Upper lobe of left lung (tissue), 6 donors: ENCODE data around the gene PATJ. TPM values are rescaled to one million over a fixed set of nuclear protein-coding genes. Genes with fewer than 3 reads are reported as not detected.

Source experiments
- ATAC-seq, 2 donors: fragments of 200-7000 bp; cut with Tn5 transposase; one replicate each; pipeline ENCODE4 v1.9.1; 2022; ENCODE audit warnings: mild to moderate bottlenecking in 2 of 2, moderate library complexity in 2 of 2; ENCODE audit not compliant: low FRiP score in 2 of 2
- DNase-seq, 2 donors: peaks; one replicate each; pipeline ENCODE4 v3.0.0-alpha.2; 2019 to 2020
- H3K27ac ChIP-seq, 4 donors: fragments of 200-600 bp; sonication (generic); one replicate each; pipeline ENCODE4 v1.5.1; 2016 to 2019
- H3K27me3 ChIP-seq, 4 donors: fragments of 200-600 bp; sonication (generic); one replicate each; pipeline ENCODE4 v1.5.1; 2017 to 2019
- H3K36me3 ChIP-seq, 4 donors: fragments of 200-600 bp; sonication (generic); one replicate each; pipeline ENCODE4 v1.5.1; 2016 to 2019
- H3K4me1 ChIP-seq, 4 donors: fragments of 200-600 bp; sonication (generic); one replicate each; pipeline ENCODE4 v1.5.1; 2018 to 2019
- H3K4me3 ChIP-seq, 4 donors: fragments of 200-600 bp; sonication (generic); one replicate each; pipeline ENCODE4 v1.5.1; 2017 to 2019; ENCODE audit warnings: mild to moderate bottlenecking in 2 of 4, moderate library complexity in 1 of 4
- H3K9me3 ChIP-seq, 4 donors: fragments of 200-600 bp; sonication (generic); one replicate each; pipeline ENCODE4 v1.5.1; 2018 to 2019
- EP300 ChIP-seq, 4 donors: sonication (generic); formaldehyde crosslinking; IDR thresholded peaks; one replicate each; pipeline ENCODE4 v1.5.1; 2017; ENCODE audit warnings: antibody characterized with exemption in 4 of 4, control low read depth in 2 of 4
- POLR2A ChIP-seq, 4 donors: fragments of 450-650 bp; IDR thresholded peaks; one replicate each; pipeline ENCODE4 v1.5.1; 2016 to 2017; ENCODE audit warnings: antibody characterized with exemption in 4 of 4, mild to moderate bottlenecking in 2 of 4
- POLR2AphosphoS5 ChIP-seq, 2 donors: sonication (generic); formaldehyde crosslinking; IDR thresholded peaks; one replicate each; pipeline ENCODE4 v1.5.1; 2017; ENCODE audit warnings: antibody characterized with exemption in 2 of 2
- WGBS, 2 donors: methylation state at CpG; one replicate each; pipeline ENCODE4 v1.1.5; 2017 to 2018; 5-methylcytosine and 5-hydroxymethylcytosine counted together
- total RNA-seq, 6 donors: library from RNA; depleted of rRNA in 4 of 6; stranded (reverse); fragments of >200 nt in 4 of 6; gene quantifications; one replicate each; pipeline versions ENCODE4 v1.1.0 to v1.2.1, GENCODE V29; 2016 to 2021
- TF ChIP-seq, protein P1 (sequence below), 6 experiments: fragments of 450-650 bp in 4 of 6; fragments of 200-600 bp in 2 of 6; sonication (generic) in 2 of 6; IDR thresholded peaks; one replicate each; pipeline ENCODE4 v1.5.1; 2016 to 2019; ENCODE audit warnings: antibody characterized with exemption in 6 of 6
- donor health status: DM: no; HTN: no; CAD: no; lungs with moderate emphysema.
- donor health status: DM: no; HTN: yes; CAD: no; lungs with severe emphysema.

PATJ gene
- total RNA-seq, 6 donors from 2014 or later = 37.1 to 217 (median 70.5) TPM

DNA sequence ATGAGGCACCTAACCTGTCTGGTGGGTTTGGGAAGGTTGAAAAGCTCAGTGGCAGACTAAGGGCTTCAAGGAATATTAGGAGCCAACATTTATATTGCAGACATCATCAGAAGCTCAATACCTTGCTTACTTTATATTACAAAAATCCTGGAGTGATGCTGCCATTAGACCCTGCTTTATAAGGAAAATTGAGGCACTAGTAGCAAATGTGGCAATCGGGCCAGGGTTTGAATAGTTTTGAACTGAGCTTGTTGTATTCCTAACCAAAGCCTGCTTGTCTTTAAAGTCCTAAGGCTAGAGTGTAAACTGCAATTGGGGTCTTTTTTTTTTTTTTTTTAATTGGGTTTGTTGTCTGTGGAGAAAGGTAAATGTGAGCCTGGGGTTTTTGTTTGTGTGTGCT is 466.7 kb downstream of the PATJ start:
- Histone ChIP-seq H3K9me3 (peaks cover 0 to 12% (median 6%) of the 10 kb centered on the region in 4 donors), H3K27ac (no peak overlapping the region), H3K4me1 (no peaks in the 10 kb centered on the region), H3K4me3 (no peak overlapping the region), H3K27me3 (no peaks in the 10 kb centered on the region), H3K36me3 (no peaks in the 10 kb centered on the region)
- no peak for ATAC-seq
- DNase-seq = no peak
- TF ChIP-seq, protein P1, sequence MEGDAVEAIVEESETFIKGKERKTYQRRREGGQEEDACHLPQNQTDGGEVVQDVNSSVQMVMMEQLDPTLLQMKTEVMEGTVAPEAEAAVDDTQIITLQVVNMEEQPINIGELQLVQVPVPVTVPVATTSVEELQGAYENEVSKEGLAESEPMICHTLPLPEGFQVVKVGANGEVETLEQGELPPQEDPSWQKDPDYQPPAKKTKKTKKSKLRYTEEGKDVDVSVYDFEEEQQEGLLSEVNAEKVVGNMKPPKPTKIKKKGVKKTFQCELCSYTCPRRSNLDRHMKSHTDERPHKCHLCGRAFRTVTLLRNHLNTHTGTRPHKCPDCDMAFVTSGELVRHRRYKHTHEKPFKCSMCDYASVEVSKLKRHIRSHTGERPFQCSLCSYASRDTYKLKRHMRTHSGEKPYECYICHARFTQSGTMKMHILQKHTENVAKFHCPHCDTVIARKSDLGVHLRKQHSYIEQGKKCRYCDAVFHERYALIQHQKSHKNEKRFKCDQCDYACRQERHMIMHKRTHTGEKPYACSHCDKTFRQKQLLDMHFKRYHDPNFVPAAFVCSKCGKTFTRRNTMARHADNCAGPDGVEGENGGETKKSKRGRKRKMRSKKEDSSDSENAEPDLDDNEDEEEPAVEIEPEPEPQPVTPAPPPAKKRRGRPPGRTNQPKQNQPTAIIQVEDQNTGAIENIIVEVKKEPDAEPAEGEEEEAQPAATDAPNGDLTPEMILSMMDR (IDR thresholded peaks at IDR 0.05) = no peak
- TF ChIP-seq POLR2A (IDR thresholded peaks at IDR 0.05) (no peak), EP300 (IDR thresholded peaks at IDR 0.05) (no peak), POLR2AphosphoS5 (IDR thresholded peaks at IDR 0.05) (no peak)
- WGBS, 2 donors = 20 to 81% methylated on average over 1 of the region's 1 CpG

DNA sequence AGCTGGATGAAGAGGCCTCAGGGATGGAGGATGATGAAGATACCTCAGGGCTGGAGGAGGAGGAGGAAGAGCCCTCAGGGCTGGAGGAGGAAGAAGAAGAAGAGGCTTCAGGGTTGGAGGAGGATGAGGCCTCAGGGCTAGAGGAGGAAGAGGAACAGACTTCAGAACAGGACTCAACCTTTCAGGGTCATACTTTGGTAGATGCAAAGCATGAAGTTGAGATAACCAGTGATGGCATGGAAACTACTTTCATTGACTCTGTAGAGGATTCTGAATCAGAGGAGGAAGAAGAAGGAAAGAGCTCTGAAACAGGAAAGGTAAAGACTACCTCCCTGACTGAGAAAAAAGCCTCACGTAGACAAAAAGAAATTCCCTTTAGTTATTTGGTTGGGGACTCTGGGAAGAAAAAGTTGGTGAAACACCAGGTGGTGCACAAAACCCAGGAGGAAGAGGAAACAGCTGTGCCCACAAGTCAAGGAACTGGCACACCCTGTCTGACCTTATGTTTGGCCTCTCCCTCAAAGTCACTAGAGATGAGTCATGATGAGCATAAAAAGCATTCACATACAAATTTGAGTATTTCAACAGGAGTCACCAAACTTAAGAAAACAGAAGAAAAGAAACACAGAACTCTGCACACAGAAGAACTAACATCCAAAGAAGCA is 467.8 kb downstream of the PATJ start:
- Histone ChIP-seq H3K27ac (no peak overlapping the region), H3K27me3 (no peaks in the 10 kb centered on the region), H3K9me3 (peaks cover 0 to 12% (median 6%) of the 10 kb centered on the region in 4 donors), H3K36me3 (no peaks in the 10 kb centered on the region), H3K4me3 (no peak overlapping the region), H3K4me1 (no peaks in the 10 kb centered on the region)
- DNase-seq (no peak), ATAC-seq (no peak)
- 63 to 65% methylated on average over 1 of the region's 1 CpG for WGBS, 2 donors
- no peak for TF ChIP-seq POLR2A (IDR thresholded peaks at IDR 0.05)
- TF ChIP-seq, protein P1 (IDR thresholded peaks at IDR 0.05) = no peak

DNA sequence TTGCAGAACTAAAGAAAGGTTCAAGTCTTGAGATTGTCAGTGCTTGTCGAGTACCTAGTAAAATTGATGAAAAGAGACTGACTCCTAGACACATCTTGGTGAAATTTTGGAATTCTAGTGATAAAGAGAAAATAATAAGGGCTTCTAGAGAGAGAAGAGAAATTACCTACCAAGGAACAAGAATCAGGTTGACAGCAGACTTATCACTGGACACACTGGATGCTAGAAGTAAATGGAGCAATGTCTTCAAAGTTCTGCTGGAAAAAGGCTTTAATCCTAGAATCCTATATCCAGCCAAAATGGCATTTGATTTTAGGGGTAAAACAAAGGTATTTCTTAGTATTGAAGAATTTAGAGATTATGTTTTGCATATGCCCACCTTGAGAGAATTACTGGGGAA is 468.7 kb downstream of the PATJ start:
- TF ChIP-seq POLR2AphosphoS5 (IDR thresholded peaks at IDR 0.05) = no peak
- TF ChIP-seq, protein P1 (IDR thresholded peaks at IDR 0.05) = no peak
- TF ChIP-seq EP300 (IDR thresholded peaks at IDR 0.05) = no peak
- no peak for TF ChIP-seq POLR2A (IDR thresholded peaks at IDR 0.05)
- H3K27ac ChIP-seq = no peak overlapping the region
- H3K36me3 ChIP-seq = no peaks in the 10 kb centered on the region
- DNase-seq = no peak
- WGBS, 2 donors = 95 to 100% methylated on average over 1 of the region's 1 CpG
- no peak overlapping the region for H3K4me3 ChIP-seq
- H3K9me3 ChIP-seq = peaks cover 0 to 12% (median 6%) of the 10 kb centered on the region in 4 donors
- no peaks in the 10 kb centered on the region for H3K27me3 ChIP-seq
- H3K4me1 ChIP-seq = no peaks in the 10 kb centered on the region
- ATAC-seq = no peak

DNA sequence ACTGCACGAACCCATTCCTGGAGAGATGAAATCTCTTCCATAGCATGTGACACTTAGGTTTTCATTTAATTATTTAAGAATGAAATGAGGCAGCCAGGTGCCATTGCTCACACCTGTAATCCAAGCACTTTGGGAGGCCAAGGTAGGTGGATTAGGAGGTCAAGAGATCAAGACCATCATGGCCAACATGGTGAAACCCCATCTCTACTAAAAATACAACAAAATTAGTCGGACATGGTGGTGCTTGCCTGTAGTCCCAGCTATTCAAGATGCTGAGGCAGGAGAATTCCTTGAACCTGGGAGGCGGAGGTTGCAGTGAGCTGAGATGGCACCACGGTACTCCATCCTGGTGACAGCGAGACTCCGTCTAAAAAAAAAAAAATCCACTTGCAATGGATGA is 470.1 kb downstream of the PATJ start:
- ATAC-seq (no peak), DNase-seq (no peak)
- no peaks in the 10 kb centered on the region for H3K36me3 ChIP-seq
- H3K9me3 ChIP-seq = peaks cover 0 to 12% (median 6%) of the 10 kb centered on the region in 4 donors
- no peak for TF ChIP-seq POLR2AphosphoS5 (IDR thresholded peaks at IDR 0.05)
- TF ChIP-seq EP300 (IDR thresholded peaks at IDR 0.05) = no peak
- TF ChIP-seq POLR2A (IDR thresholded peaks at IDR 0.05) = no peak
- TF ChIP-seq, protein P1 (IDR thresholded peaks at IDR 0.05) = no peak
- no peaks in the 10 kb centered on the region for H3K4me1 ChIP-seq
- H3K4me3 ChIP-seq = no peak overlapping the region
- WGBS, 2 donors = 91 to 97% methylated on average over 6 of the region's 6 CpGs
- H3K27ac ChIP-seq = no peak overlapping the region
- H3K27me3 ChIP-seq = no peaks in the 10 kb centered on the region
